ENCODE measurements around the gene ADAD1. TPM values are rescaled to one million over a fixed set of nuclear protein-coding genes. Genes with fewer than 3 reads are reported as not detected.
"Not testable (repeated sequence)": the region's sequence is repeated elsewhere in the genome, so short reads cannot be mapped to it uniquely, and the experiment has no call there.

The ADAD1 gene
- total RNA-seq, 4 donors from 2014 or later: not detected

GRCh38 chr4:122346503-122346902, 32.3 kb upstream of the ADAD1 start:
- TF ChIP-seq CTCF (IDR thresholded peaks at IDR 0.05) (no peak), EP300 (IDR thresholded peaks at IDR 0.05) (no peak), POLR2A (IDR thresholded peaks at IDR 0.05) (no peak), POLR2AphosphoS5 (IDR thresholded peaks at IDR 0.05) (no peak)
- Histone ChIP-seq H3K4me1 (no peaks in the 10 kb centered on the region), H3K27me3 (no peaks in the 10 kb centered on the region), H3K27ac (no peak overlapping the region), H3K36me3 (peaks cover 8 to 84% of the 10 kb centered on the region in 2 donors), H3K9me3 (no peaks in the 10 kb centered on the region), H3K4me3 (no peak overlapping the region)
- WGBS, 2 donors (ENCODE audit: low coverage in 1 of 2): 85 to 89% methylated on average over 5 of the region's 5 CpGs
- ATAC-seq: no peak

GRCh38 chr4:122356317-122356808, 22.4 kb upstream of the ADAD1 start:
- no peaks in the 10 kb centered on the region for H3K27me3 ChIP-seq
- H3K4me1 ChIP-seq: no peaks in the 10 kb centered on the region
- no peaks in the 10 kb centered on the region for H3K9me3 ChIP-seq
- no peak overlapping the region for H3K4me3 ChIP-seq
- TF ChIP-seq CTCF (IDR thresholded peaks at IDR 0.05) (no peak), POLR2AphosphoS5 (IDR thresholded peaks at IDR 0.05) (no peak), POLR2A (IDR thresholded peaks at IDR 0.05) (no peak), EP300 (IDR thresholded peaks at IDR 0.05) (no peak)
- H3K27ac ChIP-seq: no peak overlapping the region
- peaks cover 2 to 87% of the 10 kb centered on the region in 2 donors for H3K36me3 ChIP-seq
- ATAC-seq: no peak

- TF ChIP-seq EP300 (IDR thresholded peaks at IDR 0.05) (no peak), CTCF (IDR thresholded peaks at IDR 0.05) (no peak)
- H3K27me3 ChIP-seq: no peaks in the 10 kb centered on the region
- H3K4me3 ChIP-seq: no peak overlapping the region
- H3K9me3 ChIP-seq: peaks cover 0 to 10% (median 0%) of the 10 kb centered on the region in 3 donors
- H3K36me3 ChIP-seq: peaks cover 2 to 71% of the 10 kb centered on the region in 2 donors
- no peak for ATAC-seq
- no peaks in the 10 kb centered on the region for H3K4me1 ChIP-seq
- H3K27ac ChIP-seq: no peak overlapping the region
- WGBS, 2 donors (ENCODE audit: low coverage in 1 of 2): 98 to 100% methylated on average over 3 of the region's 3 CpGs
Measured at GRCh38 chr4:122360754-122361153, 18.1 kb upstream of the ADAD1 start.

- no peaks in the 10 kb centered on the region for H3K27me3 ChIP-seq
- no peak for TF ChIP-seq POLR2A (IDR thresholded peaks at IDR 0.05)
- TF ChIP-seq EP300 (IDR thresholded peaks at IDR 0.05): no peak
- TF ChIP-seq CTCF (IDR thresholded peaks at IDR 0.05): no peak
- no peak for TF ChIP-seq POLR2AphosphoS5 (IDR thresholded peaks at IDR 0.05)
- H3K4me1 ChIP-seq: no peaks in the 10 kb centered on the region
- H3K9me3 ChIP-seq: peaks cover 0 to 47% (median 0%) of the 10 kb centered on the region in 3 donors
- peaks cover 0 to 39% of the 10 kb centered on the region in 2 donors for H3K36me3 ChIP-seq
- no peak overlapping the region for H3K27ac ChIP-seq
- H3K4me3 ChIP-seq: no peak overlapping the region
- no peak for ATAC-seq
- WGBS, 2 donors (ENCODE audit: low coverage in 1 of 2): 97 to 100% methylated on average over 6 of the region's 18 CpGs
Measured at GRCh38 chr4:122364700-122365404, 14.0 kb upstream of the ADAD1 start.

GRCh38 chr4:122368786-122369185, 10.0 kb upstream of the ADAD1 start:
- ATAC-seq, H3K4me1 ChIP-seq, H3K27me3 ChIP-seq, H3K27ac ChIP-seq, H3K4me3 ChIP-seq, H3K36me3 ChIP-seq: not testable (repeated sequence)
- peaks cover 0 to 52% (median 0%) of the 10 kb centered on the region in 3 donors for H3K9me3 ChIP-seq
- 67 to 78% methylated on average over 3 of the region's 3 CpGs for WGBS, 2 donors (ENCODE audit: low coverage in 1 of 2)
